T-helper 2 cell (primary cell): ENCODE results near the gene RGL1.
A peak's percentile ranks its signal among the peaks of the same experiment; 100 is the strongest.
"Not testable (repeated sequence)": the region's sequence is repeated elsewhere in the genome, so short reads cannot be mapped to it uniquely, and the experiment has no call there.

Experiments
- DNase-seq, 5 experiments: peaks; one replicate each; pipeline versions ENCODE4 v3.0.0 to v3.0.0-alpha.2; 2012 to 2022
- total RNA-seq, 2 donors: gene quantifications; one replicate each; lab custom pipeline; 2026; lab: John Stamatoyannopoulos, UW

RGL1 gene
- total RNA-seq = 4.1 to 4.4 reads per million in 2 donors

GRCh38 chr1:183804916-183805841 lies at the start of gene RGL1:
RGL1 (plus strand) TSS chr1:183805120; CDS start chr1:183805298, 178 bp downstream.
- DNase-seq = peak in 1 of 5 experiments; percentile 77

GRCh38 chr1:183756326-183756725 lies 48.6 kb upstream of the RGL1 start:
- DNase-seq = no peak

DNA sequence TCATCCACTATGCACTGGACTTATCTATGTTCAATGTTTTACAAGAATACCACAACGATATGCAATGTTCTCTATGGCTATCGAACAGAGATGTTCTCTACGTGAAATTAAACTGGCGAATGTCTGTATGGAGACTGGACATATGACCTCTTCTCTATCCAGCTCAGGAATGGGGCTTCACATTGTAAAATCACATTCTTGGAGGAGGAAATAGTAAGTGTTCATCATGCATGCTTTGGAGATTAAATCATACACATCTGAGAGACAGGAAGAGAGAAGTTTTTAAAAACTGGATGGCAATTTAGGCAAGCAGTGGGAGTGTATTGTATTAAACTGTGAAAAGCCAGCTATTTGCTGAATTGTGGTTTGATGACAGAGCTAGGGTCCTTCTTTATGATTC lies 47.9 kb upstream of the RGL1 start:
- no peak for DNase-seq

GRCh38 chr1:183758913-183759312 lies 46.0 kb upstream of the RGL1 start:
- no peak for DNase-seq

DNA sequence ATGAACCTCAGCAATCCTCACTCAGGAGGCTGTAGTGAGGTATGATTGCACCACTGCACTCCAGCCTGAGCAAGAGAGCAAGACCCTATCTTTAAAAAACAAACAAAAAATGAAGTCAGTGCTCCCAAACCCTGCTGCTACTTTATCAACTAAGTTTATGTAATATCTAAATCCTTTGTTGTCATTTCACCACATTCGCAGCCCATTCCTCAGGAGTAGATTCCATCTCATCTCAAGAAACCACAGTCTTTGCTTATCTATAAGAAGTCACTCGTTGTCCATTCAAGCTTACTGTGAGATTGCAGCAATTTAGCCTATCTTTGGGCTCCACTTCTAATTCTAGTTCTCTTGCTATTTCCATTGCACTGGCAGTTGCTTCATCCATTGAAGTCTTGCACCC lies 44.3 kb upstream of the RGL1 start:
- no peak for DNase-seq

DNA sequence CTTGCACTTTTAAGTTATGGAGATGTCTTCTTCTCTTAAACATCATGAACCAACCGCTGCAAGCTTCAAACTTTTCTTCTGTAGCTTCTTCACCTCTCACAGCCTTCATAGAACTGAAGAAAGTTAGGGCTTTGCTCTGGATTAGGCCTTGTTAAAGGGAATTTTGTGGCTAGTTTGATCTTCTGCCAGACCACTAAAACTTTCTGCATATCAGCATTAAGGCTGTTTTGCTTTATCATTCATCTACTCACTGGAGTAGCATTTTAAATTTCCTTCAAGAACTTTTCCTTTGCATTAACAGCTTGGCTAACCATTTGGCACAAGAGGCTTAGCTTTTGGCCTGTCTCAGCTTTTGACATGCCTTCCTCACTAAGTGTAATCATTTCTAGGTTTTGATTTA lies 43.0 kb upstream of the RGL1 start:
- no peak for DNase-seq

DNA sequence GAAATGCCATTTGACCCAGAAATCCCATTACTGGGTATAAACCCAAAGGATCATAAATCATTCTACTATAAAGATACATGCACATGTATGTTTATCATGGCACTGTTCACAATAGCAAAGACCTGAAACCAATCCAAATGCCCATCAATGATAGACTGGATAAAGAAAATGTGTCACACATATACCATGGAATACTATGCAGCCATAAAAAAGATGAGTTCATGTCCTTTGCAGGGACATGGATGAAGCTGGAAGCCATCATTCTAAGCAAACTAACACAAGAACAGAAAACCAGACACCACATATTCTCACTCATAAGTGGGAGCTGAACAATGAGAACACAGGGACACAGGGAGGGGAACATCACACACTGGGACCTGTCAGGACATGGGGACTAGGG lies 42.1 kb upstream of the RGL1 start:
- not testable (repeated sequence) for DNase-seq

GRCh38 chr1:183764981-183765380 lies 39.9 kb upstream of the RGL1 start:
- no peak for DNase-seq

DNA sequence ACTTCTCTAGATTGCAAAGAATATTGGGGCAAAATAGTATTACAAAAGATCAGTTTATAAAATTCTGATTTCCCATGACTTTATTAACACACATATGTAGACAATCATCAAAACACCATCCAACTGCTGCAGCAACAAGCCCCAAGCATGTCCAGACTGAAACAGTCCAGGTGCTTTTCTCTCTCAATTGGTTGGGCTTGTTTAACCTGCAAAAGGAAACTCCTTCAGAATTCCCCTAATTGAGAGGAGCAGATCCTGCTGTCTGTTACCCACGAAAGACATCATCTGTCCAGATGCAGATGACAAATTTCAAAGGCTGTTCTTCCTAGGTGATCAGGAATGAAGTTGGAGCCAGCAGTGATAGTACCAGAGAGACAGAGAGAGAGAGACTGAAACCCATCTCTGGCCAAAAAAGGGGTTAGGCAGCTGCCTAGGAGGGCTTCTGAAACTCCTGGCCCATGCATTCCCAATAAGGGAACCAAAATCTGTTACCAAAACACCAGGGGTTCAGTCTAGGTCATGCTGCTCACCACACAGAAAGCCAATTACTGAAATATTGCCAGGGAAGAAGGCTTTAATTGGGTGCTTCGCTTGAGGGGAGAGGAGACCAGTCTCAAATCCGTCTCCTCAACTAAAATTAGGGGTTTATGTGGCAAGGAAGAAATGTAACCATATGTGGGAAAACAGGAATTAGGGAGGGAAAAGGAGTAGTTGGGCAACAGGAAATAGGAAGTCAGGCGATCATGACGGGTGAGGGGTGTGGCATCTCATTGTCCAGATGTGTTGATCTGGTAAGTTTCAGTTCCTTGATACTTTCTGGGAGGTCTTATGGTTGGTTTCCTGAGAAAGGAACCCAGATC lies 34.7 kb upstream of the RGL1 start:
- no peak for DNase-seq

DNA sequence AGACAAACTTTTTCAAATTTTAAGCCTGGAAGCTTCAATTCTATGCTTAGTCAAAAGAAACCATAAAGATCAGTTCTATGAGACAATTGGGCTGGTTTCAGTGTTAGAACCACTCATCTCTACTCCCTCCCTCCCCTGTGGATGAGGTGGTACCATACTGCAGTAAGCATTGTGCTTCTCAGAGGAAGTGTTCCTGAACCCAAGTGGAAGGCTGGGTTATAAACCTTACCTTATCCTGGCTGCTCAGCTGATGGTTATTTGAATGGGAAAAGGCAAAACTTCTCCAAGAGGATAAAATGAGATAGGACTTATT lies 34.1 kb upstream of the RGL1 start:
- no peak for DNase-seq

DNA sequence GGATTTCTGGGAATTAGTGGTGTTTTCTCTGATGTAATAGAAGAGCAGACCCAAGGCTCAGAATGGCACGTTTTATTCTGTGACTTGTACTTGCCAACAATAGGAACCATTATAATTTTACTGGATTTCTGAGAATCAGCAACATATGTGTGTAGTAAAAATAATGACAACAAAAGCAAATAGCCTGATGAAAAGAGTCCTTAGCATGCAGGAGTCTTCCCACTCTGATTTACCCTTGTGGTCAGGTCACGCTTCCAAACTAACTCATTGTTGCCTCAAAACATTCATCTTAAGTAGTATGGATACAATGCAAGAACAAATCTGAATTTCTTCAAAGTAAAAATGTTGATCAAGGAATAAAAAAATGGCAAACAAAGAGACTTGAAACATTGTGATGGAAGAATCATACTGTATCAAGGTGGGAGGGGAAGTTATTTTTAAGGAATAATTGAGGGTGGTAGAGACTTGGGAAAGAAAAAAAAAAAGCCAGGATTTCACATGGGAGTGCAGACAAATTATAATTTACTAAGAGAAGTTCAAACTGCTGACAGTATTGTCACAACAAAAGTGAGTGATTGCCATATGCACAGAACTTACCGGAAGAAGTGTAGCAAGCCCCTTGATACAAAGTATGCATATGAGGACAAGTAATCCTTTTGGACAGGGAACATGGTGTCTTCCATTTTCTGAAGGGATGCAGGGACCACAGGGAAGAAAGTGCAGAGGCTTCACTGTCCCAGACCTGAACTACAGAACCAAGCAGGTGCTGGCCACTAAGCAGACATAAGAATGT lies 31.2 kb upstream of the RGL1 start:
- no peak for DNase-seq

DNA sequence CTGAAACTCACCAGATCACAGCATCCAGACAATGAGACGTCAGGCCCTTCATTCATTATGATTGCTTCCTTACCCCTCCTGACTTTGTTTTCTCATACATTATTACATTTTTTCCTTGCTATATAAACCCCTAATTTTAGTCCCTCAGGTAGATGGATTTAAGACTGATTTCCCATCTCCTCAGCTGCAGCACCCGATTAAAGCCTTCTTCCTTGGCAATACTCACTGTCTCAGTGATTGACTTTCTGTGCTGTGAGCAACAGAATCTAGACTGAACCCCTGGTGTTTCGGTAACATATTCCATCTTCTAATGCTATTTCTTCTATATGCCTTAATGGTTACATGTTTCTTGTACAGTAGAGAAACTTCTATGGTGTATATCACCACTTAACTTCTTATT lies 30.0 kb upstream of the RGL1 start:
- DNase-seq = no peak

- DNase-seq = no peak
Observed at GRCh38 chr1:183776731-183777130, 28.2 kb upstream of the RGL1 start.

DNA sequence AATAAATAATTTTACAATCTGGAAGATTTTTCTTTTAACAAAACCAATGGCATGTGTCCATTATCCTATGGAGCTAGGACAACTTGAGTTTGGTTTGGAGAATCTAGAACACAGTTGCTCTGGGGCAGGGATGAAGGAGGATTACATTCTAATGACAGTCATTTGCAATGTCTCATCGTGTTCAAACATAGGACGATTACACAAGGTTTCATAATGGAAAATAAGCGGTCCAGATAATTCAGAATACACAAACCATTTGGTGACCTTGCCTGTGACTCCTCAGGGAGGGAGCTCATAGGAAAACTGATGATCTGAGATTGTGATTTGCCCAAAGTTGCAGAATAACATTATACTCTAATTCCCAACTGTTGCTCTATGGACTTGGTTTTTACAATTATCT lies 27.6 kb upstream of the RGL1 start:
- DNase-seq = no peak

DNA sequence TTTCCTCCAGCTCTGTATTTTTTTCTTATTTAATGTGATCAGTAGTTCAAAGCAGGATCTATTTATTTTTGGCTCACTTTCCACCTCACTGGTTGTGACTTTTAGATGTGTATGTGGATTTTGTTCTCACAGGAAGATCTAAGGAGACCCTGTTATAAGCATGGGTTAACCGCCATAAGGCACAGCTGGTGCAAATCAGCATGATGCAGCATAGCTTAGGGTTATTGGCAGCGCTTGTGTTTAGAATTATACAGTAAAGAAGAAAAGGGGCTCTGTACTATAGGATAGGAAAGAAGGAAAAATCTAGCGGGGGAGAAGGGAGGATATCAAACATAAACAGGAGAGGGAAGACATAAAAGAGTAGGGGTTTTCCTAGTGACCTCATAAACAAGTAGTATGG lies 26.9 kb upstream of the RGL1 start:
- DNase-seq = no peak

GRCh38 chr1:183778568-183779433 lies 26.1 kb upstream of the RGL1 start:
- no peak for DNase-seq

GRCh38 chr1:183780159-183780558 lies 24.8 kb upstream of the RGL1 start:
- no peak for DNase-seq

GRCh38 chr1:183780757-183781156 lies 24.2 kb upstream of the RGL1 start:
- no peak for DNase-seq

GRCh38 chr1:183783342-183783741 lies 21.6 kb upstream of the RGL1 start:
- DNase-seq = no peak

DNA sequence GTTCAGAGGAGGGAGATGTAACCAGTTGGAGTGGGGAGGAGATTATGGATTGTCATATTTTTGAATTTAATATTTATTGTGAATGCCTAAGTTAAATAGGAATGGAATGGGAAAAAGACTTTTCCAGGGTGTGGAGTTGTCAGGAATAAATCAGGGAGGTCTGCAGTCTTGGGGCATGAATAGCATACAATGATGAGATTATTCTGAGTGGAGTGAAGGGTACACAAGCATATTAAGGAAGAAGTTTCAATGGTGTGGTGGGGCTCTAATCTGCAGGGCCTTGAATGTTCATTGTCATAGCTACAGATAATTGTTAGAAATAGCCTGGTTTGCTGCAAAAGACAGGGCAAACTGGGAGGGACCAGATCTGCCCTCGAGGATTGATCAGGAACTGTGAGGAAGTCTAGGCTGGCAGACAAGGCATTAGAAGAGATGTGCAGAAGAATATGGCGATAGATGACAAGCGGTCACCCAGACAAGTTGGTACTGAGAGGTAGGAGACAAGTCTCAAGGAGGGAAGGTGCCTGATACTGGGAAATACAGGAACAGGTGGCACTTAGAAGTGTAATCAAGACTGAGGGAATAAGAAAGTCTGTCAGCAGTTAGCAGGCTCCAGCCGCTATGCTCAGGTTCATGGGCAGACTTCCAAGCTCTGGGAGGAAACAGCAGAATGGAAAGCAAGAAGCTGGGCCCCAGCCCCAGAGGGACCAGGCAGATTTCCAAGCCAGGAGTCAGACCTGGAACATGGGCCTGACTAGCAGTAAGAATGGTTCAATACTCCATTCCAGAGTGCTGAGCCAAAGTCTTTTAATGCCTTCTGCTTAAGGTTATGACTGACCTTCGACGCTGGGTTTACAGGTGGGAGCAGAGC lies 20.9 kb upstream of the RGL1 start:
- DNase-seq = no peak

DNA sequence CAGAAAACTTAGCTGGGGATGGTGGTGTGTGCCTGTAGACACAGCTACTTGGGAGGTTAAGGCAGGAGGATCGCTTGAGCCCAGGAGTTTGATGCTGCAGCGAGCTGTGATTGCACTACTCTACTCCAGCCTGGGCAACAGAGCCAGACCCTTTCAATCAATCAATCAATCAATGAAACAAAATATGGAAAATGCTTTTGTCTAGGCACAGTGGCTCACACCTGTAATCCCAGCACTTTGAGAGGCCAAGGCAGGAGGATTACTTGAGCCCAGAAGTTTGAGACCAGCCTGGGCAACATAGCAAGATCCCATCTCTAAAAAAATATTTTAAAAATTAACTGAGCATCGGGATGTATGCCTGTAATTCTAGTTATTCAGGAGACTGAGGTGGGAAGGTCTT lies 19.0 kb upstream of the RGL1 start:
- not testable (repeated sequence) for DNase-seq
